22Rv1 (cell line): Measurements from ENCODE around the gene TAF1C.
"Not testable (repeated sequence)": the region's sequence is repeated elsewhere in the genome, so short reads cannot be mapped to it uniquely, and the experiment has no call there.

ENCODE experiments used
- H3K27ac ChIP-seq: fragments of 450-650 bp; 2 replicates; pipeline ENCODE4 v1.5.1; 2017
- CTCF ChIP-seq: fragments of 450-650 bp; IDR thresholded peaks from 2 replicates; pipeline ENCODE4 v1.5.1; 2017; ENCODE audit warnings: mild to moderate bottlenecking
- ZFX ChIP-seq: fragments of 450-650 bp; IDR thresholded peaks from 2 replicates; pipeline ENCODE4 v1.6.1; 2017; ENCODE audit warnings: antibody characterized with exemption, borderline replicate concordance

Gene TAF1C

GRCh38 chr16:84220851-84221250, 34.0 kb upstream of the TAF1C start:
- TF ChIP-seq ZFX (no peak), CTCF (no peak)
- H3K27ac ChIP-seq: no peak overlapping the region

GRCh38 chr16:84218956-84219355, 32.1 kb upstream of the TAF1C start:
- no peak overlapping the region for H3K27ac ChIP-seq

GRCh38 chr16:84218176-84218823, 31.4 kb upstream of the TAF1C start:
- TF ChIP-seq CTCF (no peak), ZFX (no peak)
- H3K27ac ChIP-seq: no peak overlapping the region

More at GRCh38 chr16:84218956-84219355, 32.1 kb upstream of the TAF1C start:
- no peak for TF ChIP-seq CTCF
- TF ChIP-seq ZFX: no peak

GRCh38 chr16:84216144-84216543, 29.3 kb upstream of the TAF1C start:
- not testable (repeated sequence) for H3K27ac ChIP-seq

- no peak overlapping the region for H3K27ac ChIP-seq
- TF ChIP-seq ZFX: no peak
- no peak for TF ChIP-seq CTCF
Measured at GRCh38 chr16:84215531-84215930, 28.7 kb upstream of the TAF1C start.

GRCh38 chr16:84214451-84215066, 27.7 kb upstream of the TAF1C start:
- H3K27ac ChIP-seq: no peak overlapping the region
- no peak for TF ChIP-seq CTCF
- TF ChIP-seq ZFX: no peak

GRCh38 chr16:84212631-84213030, 25.8 kb upstream of the TAF1C start:
- no peak overlapping the region for H3K27ac ChIP-seq
- no peak for TF ChIP-seq ZFX
- TF ChIP-seq CTCF: no peak
